Adipocyte (in vitro differentiated cells): ENCODE measurements around the gene ANKS1A.

Experiments
- DNase-seq: peaks from one replicate; pipeline ENCODE4 v3.0.0-alpha.2; 2015; ENCODE audit warnings: low read depth
- H3K27me3 ChIP-seq: replicated peaks from 2 replicates; pipeline ENCODE4 v1.7.0; 2013; ENCODE audit warnings: mild to moderate bottlenecking, low read length, moderate library complexity; ENCODE audit not compliant: control insufficient read depth, insufficient read depth
- H3K36me3 ChIP-seq: 2 replicates; pipeline ENCODE4 v1.7.0; 2013; ENCODE audit warnings: low read length, mild to moderate bottlenecking, moderate library complexity; ENCODE audit not compliant: control insufficient read depth, insufficient read depth, severe bottlenecking
- H3K4me1 ChIP-seq: 2 replicates; pipeline ENCODE4 v1.7.0; 2013; ENCODE audit warnings: mild to moderate bottlenecking, low read length, moderate library complexity; ENCODE audit not compliant: control insufficient read depth, insufficient read depth
- H3K4me3 ChIP-seq: 2 replicates; pipeline ENCODE4 v1.7.0; 2013; ENCODE audit warnings: mild to moderate bottlenecking, low read length, moderate library complexity
- H3K9ac ChIP-seq: 2 replicates; pipeline ENCODE4 v1.7.0; 2013; ENCODE audit warnings: mild to moderate bottlenecking, low read length, moderate library complexity
- H3K9me3 ChIP-seq: 2 replicates; pipeline ENCODE4 v1.7.0; 2013; ENCODE audit warnings: mild to moderate bottlenecking, low read length, moderate library complexity; ENCODE audit not compliant: control insufficient read depth

The ANKS1A gene

GRCh38 chr6:34906826-34907225, 17.8 kb downstream of the ANKS1A start:
- DNase-seq = no peak
- Histone ChIP-seq H3K4me3 (no peak overlapping the region), H3K4me1 (peaks cover 4% of the 10 kb centered on the region), H3K36me3 (no peaks in the 10 kb centered on the region), H3K9ac (no peak overlapping the region), H3K9me3 (no peaks in the 10 kb centered on the region), H3K27me3 (no peaks in the 10 kb centered on the region)

DNA sequence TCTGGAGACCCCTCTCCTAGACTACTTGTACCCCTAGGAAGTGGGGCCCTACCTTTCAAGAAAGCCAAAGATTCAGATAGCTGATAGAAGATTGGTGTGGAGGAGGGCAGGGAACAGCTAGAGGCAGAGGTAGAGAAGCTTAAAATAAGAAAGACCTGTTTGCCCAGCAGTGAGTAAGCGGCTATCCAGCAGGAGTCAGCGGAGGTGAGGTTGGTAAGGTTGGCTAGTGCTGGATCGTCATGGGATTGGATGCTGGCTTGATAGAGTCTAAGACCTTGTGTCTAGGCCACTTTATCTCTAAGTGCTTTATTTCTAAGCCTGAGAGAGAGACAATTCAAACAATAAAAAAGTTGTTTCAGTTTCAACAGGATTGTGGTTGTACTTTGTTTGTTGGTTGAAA, 19.1 kb downstream of the ANKS1A start:
- Histone ChIP-seq H3K27me3 (no peaks in the 10 kb centered on the region), H3K4me1 (no peaks in the 10 kb centered on the region), H3K9ac (no peak overlapping the region), H3K4me3 (no peak overlapping the region), H3K36me3 (no peaks in the 10 kb centered on the region), H3K9me3 (no peaks in the 10 kb centered on the region)
- no peak for DNase-seq

DNA sequence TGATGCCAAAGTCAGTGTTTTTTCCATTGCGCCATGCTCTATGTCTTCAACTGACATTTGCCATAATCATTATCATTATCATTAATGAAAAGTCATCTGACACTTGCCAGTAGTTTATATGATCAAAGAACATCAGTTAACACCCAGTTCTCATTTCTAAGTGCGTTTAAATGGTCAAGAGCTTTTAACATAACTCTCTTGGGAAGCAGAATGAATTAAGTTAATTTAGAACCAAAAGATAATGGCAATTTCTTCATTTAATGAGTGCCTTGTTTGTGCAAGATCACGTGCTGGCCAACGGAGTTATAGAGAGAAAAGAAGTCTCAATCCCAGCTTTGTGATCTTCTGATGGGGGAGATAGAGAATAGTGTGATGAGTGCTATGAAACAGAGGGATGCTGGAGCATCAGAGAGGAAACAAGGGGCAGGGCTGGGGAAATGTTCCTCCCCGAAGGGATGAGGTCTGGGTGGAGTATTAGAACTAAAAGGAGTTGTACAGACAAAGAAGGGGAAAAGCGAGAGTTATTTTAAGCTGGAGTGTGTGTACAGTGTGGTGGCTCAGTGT, 20.3 kb downstream of the ANKS1A start:
- Histone ChIP-seq H3K36me3 (no peaks in the 10 kb centered on the region), H3K9me3 (no peaks in the 10 kb centered on the region), H3K9ac (no peak overlapping the region), H3K4me3 (no peak overlapping the region), H3K27me3 (no peaks in the 10 kb centered on the region), H3K4me1 (peaks cover 3% of the 10 kb centered on the region)
- no peak for DNase-seq

- Histone ChIP-seq H3K4me1 (peaks cover 26% of the 10 kb centered on the region), H3K9me3 (no peaks in the 10 kb centered on the region), H3K4me3 (no peak overlapping the region), H3K36me3 (no peaks in the 10 kb centered on the region), H3K9ac (no peak overlapping the region), H3K27me3 (no peaks in the 10 kb centered on the region)
- DNase-seq = no peak
Measured at GRCh38 chr6:34911822-34912221, 22.8 kb downstream of the ANKS1A start.

GRCh38 chr6:34912715-34913464, 23.8 kb downstream of the ANKS1A start:
- no peaks in the 10 kb centered on the region for H3K9me3 ChIP-seq
- DNase-seq = peak; percentile 35
- no peak overlapping the region for H3K4me3 ChIP-seq
- no peaks in the 10 kb centered on the region for H3K36me3 ChIP-seq
- H3K4me1 ChIP-seq = peaks cover 37% of the 10 kb centered on the region
- no peaks in the 10 kb centered on the region for H3K27me3 ChIP-seq
- H3K9ac ChIP-seq = no peak overlapping the region

GRCh38 chr6:34914358-34914757, 25.3 kb downstream of the ANKS1A start:
- no peaks in the 10 kb centered on the region for H3K36me3 ChIP-seq
- H3K27me3 ChIP-seq = no peaks in the 10 kb centered on the region
- DNase-seq = peak; percentile 17
- H3K4me3 ChIP-seq = no peak overlapping the region
- H3K4me1 ChIP-seq = peaks cover 45% of the 10 kb centered on the region
- no peak overlapping the region for H3K9ac ChIP-seq
- no peaks in the 10 kb centered on the region for H3K9me3 ChIP-seq

DNA sequence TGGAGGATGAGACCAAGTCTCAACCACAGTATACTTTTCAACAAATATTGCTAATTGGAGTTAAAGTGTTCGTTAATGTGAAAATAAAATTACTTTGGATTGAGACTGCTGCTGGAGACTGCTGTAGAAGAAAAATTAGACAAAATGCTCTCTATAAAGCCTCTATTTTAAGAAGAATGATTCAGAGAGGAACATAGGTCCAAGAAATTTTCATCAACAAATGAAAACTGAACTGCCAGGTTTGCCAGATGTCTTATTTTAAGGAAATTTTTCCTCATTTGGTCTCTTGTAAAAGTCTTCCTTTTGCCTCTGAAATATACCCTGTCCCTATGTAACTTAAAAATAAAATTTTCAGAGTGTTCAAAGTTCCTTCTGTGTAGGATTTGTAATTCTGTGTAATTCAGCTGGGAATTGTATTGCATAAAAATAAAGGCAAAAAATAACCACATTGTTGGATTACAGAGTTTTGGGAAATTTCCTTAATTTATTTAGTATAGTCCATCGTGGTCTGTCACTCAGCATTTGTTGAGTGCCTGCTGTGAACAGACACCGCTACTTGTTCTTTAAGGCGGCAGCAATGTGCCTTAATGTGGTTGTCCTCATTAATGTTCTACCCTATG, 27.4 kb downstream of the ANKS1A start:
- Histone ChIP-seq H3K27me3 (no peaks in the 10 kb centered on the region), H3K36me3 (no peaks in the 10 kb centered on the region), H3K9me3 (no peaks in the 10 kb centered on the region), H3K9ac (peak overlapping the region; percentile 57), H3K4me1 (peaks cover 51% of the 10 kb centered on the region), H3K4me3 (no peak overlapping the region)
- no peak for DNase-seq

DNA sequence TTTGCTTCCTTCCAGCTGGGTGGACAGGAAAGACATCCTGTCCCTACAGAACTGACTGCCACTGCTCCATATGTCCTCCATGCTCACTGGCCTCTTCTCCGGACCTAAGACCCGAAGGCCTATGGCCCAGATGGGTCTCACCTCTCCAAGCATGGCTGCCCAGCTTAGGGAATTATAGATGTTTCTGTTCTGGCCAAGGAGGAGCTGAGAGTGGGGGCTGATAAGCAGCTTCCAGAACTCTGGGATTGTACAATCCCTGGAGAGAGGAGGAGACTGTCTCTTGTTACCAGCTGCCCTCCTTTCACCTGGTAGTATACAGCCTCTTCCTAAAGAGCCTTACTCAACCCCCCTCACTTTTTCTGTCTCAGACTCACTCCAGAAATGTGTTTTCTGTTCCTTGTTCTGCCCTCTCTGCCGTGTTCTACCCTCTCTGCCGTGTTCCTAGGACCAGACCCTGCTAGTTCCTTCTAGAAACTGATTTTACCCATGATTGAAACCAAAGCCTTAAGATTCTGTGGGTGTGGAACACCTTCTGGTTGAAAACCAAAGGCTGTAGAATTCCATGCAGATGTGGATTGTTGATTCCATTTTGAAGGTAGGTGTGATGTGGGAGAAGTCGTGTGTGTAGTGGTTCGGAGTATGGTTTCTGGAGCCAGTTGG, 28.7 kb downstream of the ANKS1A start:
- Histone ChIP-seq H3K4me3 (no peak overlapping the region), H3K36me3 (no peaks in the 10 kb centered on the region), H3K9ac (no peak overlapping the region), H3K9me3 (no peaks in the 10 kb centered on the region), H3K27me3 (no peaks in the 10 kb centered on the region), H3K4me1 (peaks cover 55% of the 10 kb centered on the region)
- no peak for DNase-seq

DNA sequence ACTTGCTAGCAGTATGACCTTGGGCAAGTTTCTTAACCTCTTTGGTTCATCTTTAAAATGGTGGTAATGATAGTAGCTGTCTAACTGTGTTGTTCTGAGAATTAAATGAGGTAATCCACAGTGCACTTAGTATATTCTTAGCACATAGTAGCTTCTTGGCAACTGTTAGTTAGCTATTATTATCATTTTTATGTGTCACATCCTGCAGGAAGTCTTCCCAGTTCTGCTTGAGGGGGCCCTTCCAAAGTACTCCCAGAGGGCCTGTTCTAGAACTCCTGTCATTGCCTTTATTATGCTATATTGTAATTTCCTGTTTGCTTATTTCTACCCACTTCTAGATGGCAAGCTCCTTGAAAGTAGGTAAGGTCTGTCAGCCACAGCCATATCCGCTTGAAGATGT, 30.6 kb downstream of the ANKS1A start:
- Histone ChIP-seq H3K36me3 (no peaks in the 10 kb centered on the region), H3K9me3 (no peaks in the 10 kb centered on the region), H3K27me3 (no peaks in the 10 kb centered on the region), H3K4me3 (peak overlapping the region; percentile 33), H3K9ac (no peak overlapping the region), H3K4me1 (peaks cover 50% of the 10 kb centered on the region)
- DNase-seq = no peak

DNA sequence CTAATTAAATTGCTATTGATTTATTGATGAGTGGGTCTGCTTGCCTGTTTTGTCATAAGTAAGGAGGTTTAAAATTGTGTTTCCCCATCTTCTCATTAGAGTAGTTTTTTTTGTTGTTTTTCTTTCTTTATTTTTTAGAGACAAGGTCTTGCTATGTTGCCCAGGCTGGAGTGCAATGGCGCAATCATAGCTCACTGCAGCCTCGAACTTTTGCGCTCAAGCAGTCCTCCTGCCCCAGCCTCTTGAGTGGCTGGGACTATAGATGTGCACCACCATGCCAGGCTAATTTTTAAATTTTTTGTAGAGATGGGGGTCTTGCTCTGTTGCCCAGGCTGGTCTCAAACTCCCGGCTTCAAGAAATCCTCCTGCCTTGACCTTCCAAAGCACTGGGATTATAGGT, 31.0 kb downstream of the ANKS1A start:
- H3K9ac ChIP-seq = no peak overlapping the region
- H3K9me3 ChIP-seq = no peaks in the 10 kb centered on the region

GRCh38 chr6:34922177-34922663, 33.2 kb downstream of the ANKS1A start:
- peaks cover 40% of the 10 kb centered on the region for H3K4me1 ChIP-seq
- no peak overlapping the region for H3K4me3 ChIP-seq
- H3K9ac ChIP-seq = no peak overlapping the region
- no peaks in the 10 kb centered on the region for H3K36me3 ChIP-seq
- peak; percentile 20 for DNase-seq
- no peaks in the 10 kb centered on the region for H3K9me3 ChIP-seq
- H3K27me3 ChIP-seq = no peaks in the 10 kb centered on the region

More for the DNA sequence above, 31.0 kb downstream of the ANKS1A start:
- DNase-seq = no peak
- Histone ChIP-seq H3K4me3 (no peak overlapping the region), H3K4me1 (peaks cover 46% of the 10 kb centered on the region), H3K27me3 (no peaks in the 10 kb centered on the region), H3K36me3 (no peaks in the 10 kb centered on the region)
